GM12878 (cell line): ENCODE data around the gene OSBPL2. TPM values are rescaled to one million over a fixed set of nuclear protein-coding genes. Genes with fewer than 3 reads are reported as not detected.

Source experiments
- ATAC-seq: fragments of 200-7000 bp; cut with Tn5 transposase; 3 replicates; pipeline ENCODE4 v1.9.1; 2020; ENCODE audit warnings: mild to moderate bottlenecking, moderate library complexity
- BruUV-seq: library from RNA; stranded (reverse); fragments of 400-500 nt; replicated peaks from 2 replicates; lab custom pipeline; 2021; lab: Mats Ljungman, UMichigan
- CTCF ChIA-PET: fragments of 300-600 bp; sonication (Branson Sonifier 250); formaldehyde crosslinking; extraction: SDS; loops from one replicate; lab custom pipeline; 2021; ENCODE audit warnings: inconsistent platforms; lab: Yijun Ruan, JAX
- POLR2A ChIA-PET: fragments of 350-600 bp; formaldehyde crosslinking; extraction: SDS; loops from one replicate; lab custom pipeline; 2021; ENCODE audit warnings: inconsistent platforms; lab: Charles Lee
- RAD21 ChIA-PET: fragments of 300-600 bp; sonication (Branson Sonifier 250); formaldehyde crosslinking; loops from one replicate; lab custom pipeline; 2023; ENCODE audit warnings: antibody characterized with exemption; ENCODE audit not compliant: unreplicated experiment; lab: Charles Lee
- SMC1A ChIA-PET: fragments of 300-600 bp; sonication (Branson Sonifier 250); formaldehyde crosslinking; loops from one replicate; lab custom pipeline; 2023; ENCODE audit not compliant: unreplicated experiment, uncharacterized antibody; lab: Charles Lee
- DNase-seq: peaks from one replicate; pipeline ENCODE4 v3.0.0-alpha.2; 2011; ENCODE audit warnings: low read depth, low spot score
- FAIRE-seq: peaks from 3 replicates; lab custom pipeline; 2011; peaks lifted over from hg19 to GRCh38; lab: Jason Lieb, UNC
- H2AFZ ChIP-seq: 2 replicates; pipeline ENCODE4 v1.6.0; 2011; ENCODE audit warnings: low read depth, low read length, control low read depth; ENCODE audit not compliant: control insufficient read depth
- H3K27ac ChIP-seq: 2 replicates; pipeline ENCODE4 v1.5.1; 2011; ENCODE audit warnings: control low read depth; ENCODE audit not compliant: control insufficient read depth, insufficient read depth
- H3K27me3 ChIP-seq, 2 experiments: replicated peaks in 1 of 2; 2 replicates each; pipeline versions ENCODE4 v1.6.0 to v1.6.1; 2011; ENCODE audit warnings: low read length in 1 of 2; ENCODE audit not compliant: control insufficient read depth in 2 of 2, insufficient read depth in 2 of 2
- H3K36me3 ChIP-seq, 2 experiments: 2 replicates each; pipeline ENCODE4 v1.5.1; 2011; ENCODE audit warnings: low read length in 1 of 2; ENCODE audit not compliant: control insufficient read depth in 2 of 2, insufficient read depth in 2 of 2
- H3K4me1 ChIP-seq: 2 replicates; pipeline ENCODE4 v1.6.1; 2011; ENCODE audit warnings: mild to moderate bottlenecking, low read length, moderate library complexity, mixed read lengths; ENCODE audit not compliant: control insufficient read depth, insufficient read depth
- H3K4me2 ChIP-seq: 2 replicates; pipeline ENCODE4 v1.6.0; 2011; ENCODE audit warnings: control low read depth; ENCODE audit not compliant: control insufficient read depth, insufficient read depth
- H3K4me3 ChIP-seq: fragments of 200-600 bp; sonication (generic); 2 replicates; pipeline ENCODE4 v1.5.1; 2016
- H3K79me2 ChIP-seq: 2 replicates; pipeline ENCODE4 v1.6.0; 2011; ENCODE audit warnings: low read length; ENCODE audit not compliant: control insufficient read depth, insufficient read depth
- H3K9ac ChIP-seq: 2 replicates; pipeline ENCODE4 v1.8.0; 2011; ENCODE audit warnings: low read length, control low read depth, mixed read lengths; ENCODE audit not compliant: control insufficient read depth, insufficient read depth
- H3K9me3 ChIP-seq: replicated peaks from 3 replicates; pipeline ENCODE4 v1.5.1; 2011; ENCODE audit warnings: mild to moderate bottlenecking, low read length; ENCODE audit not compliant: control insufficient read depth, insufficient read depth
- H4K20me1 ChIP-seq: 2 replicates; pipeline ENCODE4 v1.6.0; 2011; ENCODE audit not compliant: control insufficient read depth, insufficient read depth
- ATF2 ChIP-seq: IDR thresholded peaks from 2 replicates; pipeline ENCODE4 v1.6.1; 2012; ENCODE audit warnings: low read length, inconsistent platforms
- CTCF ChIP-seq, 3 experiments: IDR thresholded peaks in 2 of 3; conservative IDR thresholded peaks in 1 of 3; 2 replicates each; pipeline ENCODE4 v1.5.1; 2011; ENCODE audit warnings: low read depth in 3 of 3, low read length in 3 of 3, mild to moderate bottlenecking in 3 of 3, control low read depth in 2 of 3, moderate library complexity in 2 of 3, inconsistent platforms in 1 of 3, mixed read lengths in 1 of 3; ENCODE audit not compliant: control insufficient read depth in 2 of 3, insufficient read depth in 1 of 3; ENCODE audit errors: extremely low read depth in 1 of 3
- EZH2 ChIP-seq: IDR thresholded peaks from 2 replicates; pipeline ENCODE4 v1.6.1; 2012; ENCODE audit warnings: low read depth, mild to moderate bottlenecking, control low read depth, inconsistent platforms, low read length, borderline replicate concordance; ENCODE audit not compliant: control insufficient read depth
- GABPA ChIP-seq: IDR thresholded peaks from 2 replicates; pipeline ENCODE4 v1.6.1; 2014; ENCODE audit warnings: antibody characterized with exemption, low read depth, mild to moderate bottlenecking, inconsistent platforms
- HDGF ChIP-seq: fragments of 450-650 bp; IDR thresholded peaks from 2 replicates; pipeline ENCODE4 v1.6.1; 2016; ENCODE audit warnings: antibody characterized with exemption
- KAT2A ChIP-seq: conservative IDR thresholded peaks from 2 replicates; pipeline ENCODE4 v1.6.1; 2011; ENCODE audit warnings: low read depth, low read length; ENCODE audit not compliant: control insufficient read depth
- MXI1 ChIP-seq: fragments of 150-350 bp; IDR thresholded peaks from 2 replicates; pipeline ENCODE4 v1.6.1; 2011; ENCODE audit warnings: low read depth, mild to moderate bottlenecking, inconsistent platforms, low read length, improper control_type of control experiment
- NFXL1 ChIP-seq: fragments of 450-650 bp; IDR thresholded peaks from 2 replicates; pipeline ENCODE4 v1.6.1; 2017; ENCODE audit warnings: antibody characterized with exemption, mild to moderate bottlenecking, borderline replicate concordance
- NKRF ChIP-seq: fragments of 450-650 bp; conservative IDR thresholded peaks from 2 replicates; pipeline ENCODE4 v1.6.1; 2017; ENCODE audit warnings: mild to moderate bottlenecking, moderate library complexity
- NR2C1 ChIP-seq: fragments of 450-650 bp; IDR thresholded peaks from 2 replicates; pipeline ENCODE4 v1.6.1; 2017; ENCODE audit warnings: antibody characterized with exemption, mild to moderate bottlenecking, moderate library complexity
- NRF1 ChIP-seq: conservative IDR thresholded peaks from 2 replicates; pipeline ENCODE4 v1.6.1; 2011; ENCODE audit warnings: mild to moderate bottlenecking, low read depth, low read length, improper control_type of control experiment
- SIN3A ChIP-seq: IDR thresholded peaks from 2 replicates; pipeline ENCODE4 v1.6.1; 2012; ENCODE audit warnings: low read depth, low read length, improper control_type of control experiment
- YBX1 ChIP-seq: fragments of 450-650 bp; IDR thresholded peaks from 2 replicates; pipeline ENCODE4 v1.6.1; 2016; ENCODE audit warnings: antibody characterized with exemption
- ZNF217 ChIP-seq: fragments of 450-650 bp; IDR thresholded peaks from 2 replicates; pipeline ENCODE4 v1.6.1; 2017; ENCODE audit warnings: antibody characterized with exemption, mild to moderate bottlenecking
- WGBS: methylation state at CpG from one replicate; pipeline ENCODE4 v1.1.6; 2016; ENCODE audit warnings: low lambda C conversion rate; ENCODE audit not compliant: insufficient replicate concordance, insufficient coverage; ENCODE audit errors: missing lambda C conversion rate; 5-methylcytosine and 5-hydroxymethylcytosine counted together
- in situ Hi-C: fragments of 300-500 bp; cut with MboI; formaldehyde crosslinking; loops from 9 replicates; pipeline ENCODE4 v1.14.3; 2018; ENCODE audit warnings: mixed read lengths
- intact Hi-C: fragments of 100-400 bp; cut with micrococcal nuclease; formaldehyde crosslinking; loops from one replicate; pipeline ENCODE4 v1.14.2; 2022; ENCODE audit not compliant: unreplicated experiment
- polyA plus RNA-seq, 11 experiments: library from polyadenylated mRNA; depleted of rRNA in 4 of 11; unstranded in 6 of 11; stranded (reverse) in 5 of 11; fragments of >200 nt; fragmentation: Nextera tagmentation in 4 of 11; fragmentation: Illumina TruSeq in 1 of 11; extraction: Ambion mirVana in 4 of 11; extraction: Trizol in 1 of 11; gene quantifications; 1 replicate in 1 of 11; 2 replicates in 10 of 11; pipeline versions ENCODE4 v1.2.1 to v1.2.3, GENCODE V29; 2011 to 2016; ENCODE audit warnings: inconsistent platforms in 2 of 11, missing spikeins in 2 of 11, low read depth in 1 of 11
- total RNA-seq, 4 experiments: library from RNA; depleted of rRNA in 3 of 4; stranded (reverse); fragments of >200 nt in 3 of 4; fragmentation: Illumina TruSeq in 1 of 4; extraction: Trizol in 1 of 4; gene quantifications; 2 replicates each; pipeline versions ENCODE4 v1.2.1 to v1.2.3, GENCODE V29; 2013 to 2021

The OSBPL2 gene
- total and polyA plus RNA-seq, 10 of the 15 experiments (the other 5 are each of a cell fraction or from before 2014, with no cell fraction given): 2.8 to 22.3 (median 14.7) TPM

GRCh38 chr20:62286493-62287064, 48.3 kb downstream of the OSBPL2 start (continued):
- TF ChIP-seq CTCF (IDR thresholded peaks at IDR 0.05 in 2 of 3, conservative IDR thresholded peaks at IDR 0.05 in 1 of 3; ENCODE audit: control insufficient read depth in 2 of 3, extremely low read depth in 1 of 3, insufficient read depth in 1 of 3, low read depth in 3 of 3, low read length in 3 of 3): no peak

GRCh38 chr20:62287129-62287528, 48.8 kb downstream of the OSBPL2 start:
- POLR2A ChIA-PET: no interaction called here
- no TSS peak for BruUV-seq
- TF ChIP-seq HDGF (no peak), NKRF (no peak), YBX1 (no peak), NRF1 (no peak), NFXL1 (no peak), KAT2A (no peak), EZH2 (no peak), ZNF217 (no peak), CTCF (IDR thresholded peaks at IDR 0.05 in 2 of 3, conservative IDR thresholded peaks at IDR 0.05 in 1 of 3; ENCODE audit: control insufficient read depth in 2 of 3, extremely low read depth in 1 of 3, insufficient read depth in 1 of 3, low read depth in 3 of 3, low read length in 3 of 3) (no peak), MXI1 (no peak), NR2C1 (no peak), SIN3A (no peak), GABPA (no peak), ATF2 (no peak)

More at GRCh38 chr20:62287129-62287528, 48.8 kb downstream of the OSBPL2 start:
- ATAC-seq: no peak
- H3K27me3 ChIP-seq: no peaks in the 10 kb centered on the region
- H3K9ac ChIP-seq: no peak overlapping the region
- 71% methylated on average over 6 of the region's 6 CpGs for WGBS
- no peak for FAIRE-seq
- H4K20me1 ChIP-seq: no peaks in the 10 kb centered on the region
- H3K27ac ChIP-seq: no peak overlapping the region
- DNase-seq: no peak
- H3K4me2 ChIP-seq: no peak overlapping the region
- H3K79me2 ChIP-seq: no peaks in the 10 kb centered on the region
- intact Hi-C loops: no loop called here
- no peak overlapping the region for H2AFZ ChIP-seq
- no peak overlapping the region for H3K4me3 ChIP-seq
- peaks cover 8 to 12% of the 10 kb centered on the region in 2 experiments; a peak in 3 of 4 replicates for H3K36me3 ChIP-seq
- no peaks in the 10 kb centered on the region for H3K9me3 ChIP-seq
- H3K4me1 ChIP-seq: no peaks in the 10 kb centered on the region
- ChIA-PET SMC1A (no interaction called here), CTCF (no interaction called here), RAD21 (no interaction called here)
- in situ Hi-C loops: no loop called here
